HUES64 (cell line): ENCODE measurements around the gene NBAS.
"Not testable (repeated sequence)": the region's sequence is repeated elsewhere in the genome, so short reads cannot be mapped to it uniquely, and the experiment has no call there.

Source experiments
- H3K27ac ChIP-seq: 2 replicates; pipeline ENCODE4 v1.7.0; 2013; ENCODE audit warnings: low read depth, low read length, inconsistent platforms
- H3K27me3 ChIP-seq: 2 replicates; pipeline ENCODE4 v1.6.1; 2013; ENCODE audit warnings: mild to moderate bottlenecking, low read length; ENCODE audit not compliant: insufficient read depth
- H3K36me3 ChIP-seq: 2 replicates; pipeline ENCODE4 v1.6.1; 2013; ENCODE audit warnings: mild to moderate bottlenecking, low read length; ENCODE audit not compliant: insufficient read depth
- H3K4me1 ChIP-seq: 2 replicates; pipeline ENCODE4 v1.6.1; 2013; ENCODE audit warnings: mild to moderate bottlenecking, low read length, moderate library complexity; ENCODE audit not compliant: insufficient read depth
- H3K4me3 ChIP-seq: 2 replicates; pipeline ENCODE4 v1.5.1; 2013; ENCODE audit warnings: mild to moderate bottlenecking, low read length, moderate library complexity
- H3K9ac ChIP-seq: 2 replicates; pipeline ENCODE4 v1.6.1; 2013; ENCODE audit warnings: mild to moderate bottlenecking, low read depth, low read length
- H3K9me3 ChIP-seq: 2 replicates; pipeline ENCODE4 v1.6.1; 2013; ENCODE audit warnings: low read depth, low read length; ENCODE audit not compliant: insufficient read depth
- WGBS: fragments of 150-250, 120-280 bp; methylation state at CpG from one replicate; pipeline ENCODE4 v1.1.7; 2013; ENCODE audit warnings: missing lambda C conversion rate; 5-methylcytosine and 5-hydroxymethylcytosine counted together

NBAS gene

DNA sequence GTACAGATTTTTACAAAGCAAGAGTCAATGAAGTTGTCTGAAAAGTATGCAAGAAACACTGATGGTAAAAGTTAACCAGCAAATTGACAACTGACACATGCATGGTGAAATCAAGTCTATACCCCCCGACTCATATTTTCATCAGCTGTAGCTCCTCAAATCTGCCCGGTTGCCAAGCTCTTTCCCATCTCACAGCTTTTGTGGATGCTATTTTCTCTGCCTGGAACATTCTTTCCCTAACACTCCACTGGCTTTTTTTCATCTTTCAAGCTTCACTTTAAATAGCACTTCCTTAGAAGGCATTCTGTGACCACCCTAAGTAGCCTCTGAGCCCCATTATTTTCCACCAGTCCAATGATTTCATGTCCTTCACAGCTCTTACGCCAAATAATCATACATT lies 18.1 kb downstream of the NBAS start:
- Histone ChIP-seq H3K36me3 (peaks cover 10% of the 10 kb centered on the region), H3K27me3 (no peaks in the 10 kb centered on the region), H3K27ac (no peak overlapping the region), H3K9ac (no peak overlapping the region), H3K4me3 (no peak overlapping the region), H3K4me1 (no peaks in the 10 kb centered on the region), H3K9me3 (no peaks in the 10 kb centered on the region)
- 95% methylated on average over 3 of the region's 3 CpGs for WGBS

- not testable (repeated sequence) for H3K27me3 ChIP-seq, H3K4me1 ChIP-seq, H3K4me3 ChIP-seq, H3K36me3 ChIP-seq, H3K27ac ChIP-seq, H3K9ac ChIP-seq, H3K9me3 ChIP-seq
- WGBS = no CpG with 5 or more reads among the region's 6 CpGs
Measured at GRCh38 chr2:15542269-15542668, 18.9 kb downstream of the NBAS start.

GRCh38 chr2:15540523-15540922 lies 20.6 kb downstream of the NBAS start:
- not testable (repeated sequence) for H3K36me3 ChIP-seq, H3K4me1 ChIP-seq, H3K27me3 ChIP-seq, H3K9me3 ChIP-seq, H3K27ac ChIP-seq, H3K9ac ChIP-seq, H3K4me3 ChIP-seq
- 95% methylated on average over 4 of the region's 5 CpGs for WGBS

DNA sequence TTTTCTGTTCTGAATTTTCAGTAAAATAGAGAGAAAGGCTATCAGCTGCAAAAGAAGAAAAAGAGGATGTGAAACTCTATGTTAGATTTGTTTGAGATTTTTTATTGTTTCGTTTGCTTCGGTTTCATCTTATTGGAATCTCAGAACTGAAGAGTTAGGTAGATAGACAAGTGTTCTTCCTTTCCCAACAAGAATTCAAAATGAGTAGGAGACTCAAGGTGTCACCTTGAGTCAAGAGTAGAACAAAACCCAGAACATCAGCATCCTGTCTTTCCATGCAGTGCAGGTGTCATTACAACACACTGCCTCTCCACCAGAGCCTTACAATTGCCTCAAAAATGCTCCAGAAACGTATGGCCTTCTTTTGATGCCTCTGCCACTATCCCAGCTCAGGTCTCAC lies 21.1 kb downstream of the NBAS start:
- Histone ChIP-seq H3K9ac (no peak overlapping the region), H3K27me3 (no peaks in the 10 kb centered on the region), H3K9me3 (no peaks in the 10 kb centered on the region), H3K36me3 (peaks cover 8% of the 10 kb centered on the region), H3K27ac (no peak overlapping the region), H3K4me3 (no peak overlapping the region), H3K4me1 (no peaks in the 10 kb centered on the region)
- 94% methylated on average over 3 of the region's 3 CpGs for WGBS

DNA sequence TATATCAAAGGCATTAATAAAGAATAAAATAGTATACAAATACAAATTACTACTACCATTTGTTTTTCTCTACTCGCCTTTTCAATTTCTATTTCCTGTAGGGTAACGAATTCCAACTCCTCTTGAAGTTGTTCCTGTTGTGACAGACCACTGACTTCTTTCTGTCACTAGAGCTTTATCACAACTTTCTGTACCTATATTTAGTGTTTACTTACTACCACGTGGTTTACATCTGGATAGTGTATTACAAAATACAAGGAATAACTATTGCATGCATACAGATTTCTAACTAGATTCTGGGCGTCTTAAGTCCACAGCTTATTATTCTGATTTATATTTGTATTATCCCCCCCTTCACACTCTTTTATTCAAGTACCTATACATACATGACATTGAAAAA lies 22.3 kb downstream of the NBAS start:
- peaks cover 16% of the 10 kb centered on the region for H3K36me3 ChIP-seq
- no peaks in the 10 kb centered on the region for H3K4me1 ChIP-seq
- WGBS = 87% methylated on average over 3 of the region's 4 CpGs
- no peak overlapping the region for H3K27ac ChIP-seq
- no peak overlapping the region for H3K9ac ChIP-seq
- H3K4me3 ChIP-seq = no peak overlapping the region
- H3K27me3 ChIP-seq = no peaks in the 10 kb centered on the region
- no peaks in the 10 kb centered on the region for H3K9me3 ChIP-seq

- H3K4me1 ChIP-seq = no peaks in the 10 kb centered on the region
- H3K27ac ChIP-seq = no peak overlapping the region
- H3K36me3 ChIP-seq = peaks cover 24% of the 10 kb centered on the region
- H3K27me3 ChIP-seq = no peaks in the 10 kb centered on the region
- 95% methylated on average over 2 of the region's 5 CpGs for WGBS
- H3K9ac ChIP-seq = no peak overlapping the region
- H3K4me3 ChIP-seq = no peak overlapping the region
- H3K9me3 ChIP-seq = no peaks in the 10 kb centered on the region
Measured at GRCh38 chr2:15533860-15534480, 27.2 kb downstream of the NBAS start.

- WGBS = 96% methylated on average over 5 of the region's 5 CpGs
- Histone ChIP-seq H3K4me1 (no peaks in the 10 kb centered on the region), H3K4me3 (no peak overlapping the region), H3K9ac (no peak overlapping the region), H3K27ac (no peak overlapping the region), H3K27me3 (no peaks in the 10 kb centered on the region), H3K36me3 (peaks cover 19% of the 10 kb centered on the region), H3K9me3 (no peaks in the 10 kb centered on the region)
Measured at GRCh38 chr2:15532996-15533395, 28.1 kb downstream of the NBAS start.

DNA sequence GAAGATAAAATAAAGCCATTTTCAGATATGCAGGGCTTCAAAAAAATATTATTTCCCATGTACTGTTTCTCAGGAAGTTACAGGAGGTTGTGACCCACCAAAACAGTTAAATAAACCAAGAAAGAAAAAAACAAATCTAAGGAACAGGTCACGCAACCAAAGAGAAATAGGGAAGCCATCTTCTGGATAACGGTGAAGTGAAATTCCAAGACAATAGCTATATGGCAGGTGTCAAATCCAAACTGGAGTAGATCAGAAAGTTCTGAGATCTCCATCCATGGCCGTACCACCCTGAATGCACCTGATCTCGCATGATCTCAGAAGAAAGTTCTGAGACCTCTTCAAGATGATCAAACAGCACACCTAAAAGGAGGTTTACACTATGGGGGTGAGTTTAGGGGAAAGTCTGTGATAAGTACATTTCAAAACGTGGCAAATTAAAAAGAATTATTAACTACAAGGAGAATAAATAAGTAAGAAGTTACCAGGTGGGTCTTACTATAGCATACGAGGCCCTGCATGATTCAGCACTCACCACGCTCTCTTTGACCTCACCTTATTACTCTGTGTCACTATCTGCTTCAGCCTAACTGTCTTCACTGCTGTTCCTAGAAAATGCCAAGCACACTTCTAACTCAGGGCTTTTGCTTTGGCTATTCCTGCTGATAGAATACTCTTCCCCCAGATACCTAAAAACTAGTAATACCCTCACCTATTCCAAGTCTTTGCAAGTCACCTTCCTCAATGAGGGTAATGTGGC lies 29.9 kb downstream of the NBAS start:
- Histone ChIP-seq H3K36me3 (peaks cover 22% of the 10 kb centered on the region), H3K4me3 (no peak overlapping the region), H3K27ac (no peak overlapping the region), H3K9me3 (no peaks in the 10 kb centered on the region), H3K27me3 (no peaks in the 10 kb centered on the region), H3K9ac (no peak overlapping the region), H3K4me1 (no peaks in the 10 kb centered on the region)
- WGBS = 96% methylated on average over 6 of the region's 7 CpGs

DNA sequence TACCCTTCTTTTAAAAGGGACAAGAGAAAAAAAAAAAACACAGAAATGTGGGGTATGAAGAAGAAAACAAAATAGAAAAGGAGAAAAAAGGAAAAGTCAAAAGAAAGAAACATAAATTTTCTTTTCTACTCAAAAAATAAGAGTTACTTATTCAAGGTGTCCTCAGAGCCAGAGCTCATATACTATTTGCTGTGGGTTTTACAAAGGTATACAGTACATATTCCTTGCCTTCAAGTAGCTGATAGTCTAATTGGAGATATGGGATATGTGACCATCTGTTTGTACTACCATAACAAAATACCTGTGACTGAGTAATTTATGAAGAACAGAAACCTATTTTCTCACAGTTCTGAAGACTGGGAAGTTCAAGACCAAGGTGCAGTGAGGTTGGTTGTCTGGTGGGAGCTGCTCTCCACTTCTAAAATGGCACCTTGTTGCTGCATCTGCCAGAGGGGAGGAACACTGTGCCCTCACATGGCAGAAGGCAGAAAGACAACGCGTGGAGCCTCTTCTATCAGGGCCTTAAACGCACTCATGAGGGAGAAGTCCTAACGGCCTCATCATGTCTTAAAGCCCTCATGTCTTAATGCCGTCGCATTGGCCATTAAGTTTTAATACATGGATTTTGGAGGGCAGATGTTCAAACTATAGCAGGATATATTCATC lies 33.9 kb downstream of the NBAS start:
- peaks cover 6% of the 10 kb centered on the region; the same call in 1 of the 2 replicates for H3K36me3 ChIP-seq
- H3K27me3 ChIP-seq = no peaks in the 10 kb centered on the region
- WGBS = 90% methylated on average over 6 of the region's 6 CpGs
- H3K4me3 ChIP-seq = no peak overlapping the region
- H3K9ac ChIP-seq = no peak overlapping the region
- no peak overlapping the region for H3K27ac ChIP-seq
- no peaks in the 10 kb centered on the region for H3K9me3 ChIP-seq
- H3K4me1 ChIP-seq = no peaks in the 10 kb centered on the region

DNA sequence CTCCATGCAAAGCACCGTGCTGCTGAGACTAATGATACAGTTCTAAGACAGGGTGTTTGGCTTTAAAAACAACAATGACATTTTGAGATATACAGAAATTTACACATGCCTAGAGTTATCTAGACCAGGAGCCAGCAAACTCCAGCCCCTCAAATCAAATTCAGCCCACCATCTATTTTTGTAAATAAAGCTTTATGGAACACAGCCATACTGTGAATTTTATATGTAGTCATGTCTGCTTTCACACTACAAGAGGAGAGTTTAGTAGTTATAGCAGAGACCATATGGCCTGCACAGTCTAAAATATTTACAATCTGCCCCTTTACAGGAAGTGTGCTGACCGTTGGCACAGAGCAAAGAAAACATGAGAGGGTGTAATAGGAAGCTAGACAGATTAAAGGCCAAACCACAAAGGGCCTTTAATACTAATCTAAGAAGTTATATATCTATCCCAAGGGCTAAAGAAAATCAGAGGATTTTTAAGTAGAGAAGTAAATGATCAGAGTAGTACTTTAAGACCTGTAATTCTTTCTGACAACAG lies 39.4 kb downstream of the NBAS start:
- Histone ChIP-seq H3K27me3 (no peaks in the 10 kb centered on the region), H3K4me1 (no peaks in the 10 kb centered on the region), H3K36me3 (0 out of 2 replicates have a peak, but pooled peaks cover 3% of the 10 kb centered on the region), H3K9ac (no peak overlapping the region), H3K9me3 (no peaks in the 10 kb centered on the region), H3K27ac (no peak overlapping the region), H3K4me3 (no peak overlapping the region)
- 100% methylated on average over 2 of the region's 2 CpGs for WGBS

- WGBS = 98% methylated on average over 4 of the region's 5 CpGs
- H3K27me3 ChIP-seq = no peaks in the 10 kb centered on the region
- no peak overlapping the region for H3K27ac ChIP-seq
- H3K4me1 ChIP-seq = no peaks in the 10 kb centered on the region
- H3K4me3 ChIP-seq = no peak overlapping the region
- no peak overlapping the region for H3K9ac ChIP-seq
- 0 out of 2 replicates have a peak, but pooled peaks cover 1% of the 10 kb centered on the region for H3K36me3 ChIP-seq
- no peaks in the 10 kb centered on the region for H3K9me3 ChIP-seq
Measured at GRCh38 chr2:15520346-15520745, 40.8 kb downstream of the NBAS start.
